ENCODE results near the gene POP4.
"Not testable (repeated sequence)": the region's sequence is repeated elsewhere in the genome, so short reads cannot be mapped to it uniquely, and the experiment has no call there.

Gene POP4

DNA sequence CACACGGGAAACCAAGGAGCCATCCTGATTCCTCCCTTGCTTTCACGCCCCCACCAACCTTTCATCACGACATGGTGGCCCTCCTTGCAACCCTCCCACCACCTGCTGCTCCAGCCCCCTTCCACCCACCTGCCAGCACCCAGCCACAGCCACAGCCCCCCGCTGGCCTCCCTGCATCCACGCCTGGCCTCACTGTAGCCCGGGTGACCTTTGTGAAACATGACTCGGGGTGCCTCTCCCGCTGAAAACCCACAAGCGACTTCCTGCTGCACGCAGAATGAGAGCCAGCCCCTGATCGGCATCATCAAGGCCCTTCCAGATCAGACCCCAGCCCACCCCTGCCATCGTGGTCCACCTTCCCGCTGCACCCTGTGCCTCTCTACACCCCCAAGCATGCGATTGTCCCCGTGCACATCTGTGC lies 14.9 kb downstream of the POP4 start:
- DNase-seq (ENCODE audit: low spot score) = no peak
- TF ChIP-seq, protein P1, sequence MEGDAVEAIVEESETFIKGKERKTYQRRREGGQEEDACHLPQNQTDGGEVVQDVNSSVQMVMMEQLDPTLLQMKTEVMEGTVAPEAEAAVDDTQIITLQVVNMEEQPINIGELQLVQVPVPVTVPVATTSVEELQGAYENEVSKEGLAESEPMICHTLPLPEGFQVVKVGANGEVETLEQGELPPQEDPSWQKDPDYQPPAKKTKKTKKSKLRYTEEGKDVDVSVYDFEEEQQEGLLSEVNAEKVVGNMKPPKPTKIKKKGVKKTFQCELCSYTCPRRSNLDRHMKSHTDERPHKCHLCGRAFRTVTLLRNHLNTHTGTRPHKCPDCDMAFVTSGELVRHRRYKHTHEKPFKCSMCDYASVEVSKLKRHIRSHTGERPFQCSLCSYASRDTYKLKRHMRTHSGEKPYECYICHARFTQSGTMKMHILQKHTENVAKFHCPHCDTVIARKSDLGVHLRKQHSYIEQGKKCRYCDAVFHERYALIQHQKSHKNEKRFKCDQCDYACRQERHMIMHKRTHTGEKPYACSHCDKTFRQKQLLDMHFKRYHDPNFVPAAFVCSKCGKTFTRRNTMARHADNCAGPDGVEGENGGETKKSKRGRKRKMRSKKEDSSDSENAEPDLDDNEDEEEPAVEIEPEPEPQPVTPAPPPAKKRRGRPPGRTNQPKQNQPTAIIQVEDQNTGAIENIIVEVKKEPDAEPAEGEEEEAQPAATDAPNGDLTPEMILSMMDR (IDR thresholded peaks at IDR 0.05; ENCODE audit: extremely low read depth, missing control alignments) = no peak

DNA sequence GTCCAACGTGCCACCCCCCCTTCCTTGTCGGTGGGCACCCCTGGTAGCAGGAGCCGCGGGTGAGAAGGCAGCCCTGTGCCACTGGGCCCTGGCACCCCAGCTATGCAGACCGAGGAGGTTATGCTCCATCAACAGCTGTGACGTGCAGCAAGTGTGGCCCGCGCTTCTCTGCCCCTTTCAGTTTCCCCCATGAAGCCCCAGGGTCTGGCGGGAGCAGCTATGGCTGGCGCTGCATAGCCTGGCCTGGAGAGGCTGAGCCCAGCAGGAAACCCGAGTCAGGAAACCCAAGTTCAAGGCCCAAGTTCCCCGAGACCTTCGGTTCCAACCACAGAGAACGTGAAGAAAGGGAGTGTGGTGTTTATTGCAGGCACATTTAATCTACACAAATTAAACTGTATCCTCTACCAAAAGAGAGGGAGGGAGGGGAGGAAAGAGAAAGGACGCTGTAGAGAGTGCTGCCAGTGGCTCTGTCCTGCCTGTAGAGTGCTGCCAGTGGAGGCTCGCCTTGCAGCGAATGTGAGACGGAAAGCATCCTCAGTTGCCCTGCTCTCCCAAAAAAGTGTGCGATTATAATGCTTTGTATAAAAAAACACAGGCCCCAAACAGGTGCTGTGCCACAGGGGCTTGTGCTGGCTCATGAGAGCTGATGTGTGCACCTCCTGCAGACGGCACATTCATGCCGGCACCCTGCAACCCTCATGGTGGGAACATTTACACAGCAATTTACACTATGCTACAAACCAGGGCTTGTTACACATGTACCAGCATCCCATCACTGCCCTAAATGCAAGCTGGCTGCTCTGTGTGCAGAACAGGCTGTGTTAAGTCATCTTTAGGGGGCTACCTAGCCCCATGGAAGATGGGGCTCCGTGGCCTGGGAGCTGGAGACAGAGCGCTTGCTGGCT lies 16.3 kb downstream of the POP4 start:
- peak; percentile 45 for DNase-seq (ENCODE audit: low spot score)
- TF ChIP-seq, protein P1 (IDR thresholded peaks at IDR 0.05; ENCODE audit: extremely low read depth, missing control alignments) = no peak

DNA sequence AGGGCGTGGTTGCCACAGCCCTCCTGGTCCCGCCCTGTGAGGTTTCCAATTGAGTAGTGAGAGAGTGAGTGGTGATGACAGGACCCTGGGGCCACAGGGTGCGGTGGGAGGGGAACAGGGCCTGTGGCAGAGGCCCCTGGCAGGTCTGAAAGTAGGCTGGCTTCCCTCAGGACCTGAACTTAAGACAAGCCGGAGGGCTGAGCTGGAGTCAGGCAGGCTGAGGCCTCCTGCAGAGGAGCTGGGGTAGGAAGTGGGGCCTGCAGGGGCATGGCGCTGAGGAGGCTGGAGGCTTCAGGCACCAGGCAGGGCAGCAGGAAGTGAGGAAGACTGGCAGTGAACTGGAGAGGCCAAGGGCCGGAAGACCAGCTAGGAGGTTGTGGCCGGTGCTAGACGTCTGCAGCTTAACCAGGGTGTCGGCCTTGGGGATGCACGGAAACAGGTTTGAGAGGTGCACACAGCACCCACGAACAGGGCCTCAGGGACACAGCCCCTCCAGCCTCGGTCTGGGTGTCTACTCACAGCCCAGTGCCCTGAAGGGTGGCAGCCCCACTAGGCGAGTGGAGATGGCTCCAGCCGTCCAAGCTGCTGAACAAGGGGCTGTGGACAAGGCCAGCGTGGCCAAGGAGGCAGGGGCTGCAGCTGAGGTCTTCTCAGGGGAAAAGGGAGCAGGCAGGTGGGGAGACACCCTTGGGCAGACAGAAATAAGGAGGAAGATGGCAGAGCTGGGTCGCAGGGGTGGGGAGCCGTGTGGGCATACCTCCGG lies 17.8 kb downstream of the POP4 start:
- DNase-seq (ENCODE audit: low spot score) = no peak
- TF ChIP-seq, protein P1 (IDR thresholded peaks at IDR 0.05; ENCODE audit: extremely low read depth, missing control alignments) = no peak

DNA sequence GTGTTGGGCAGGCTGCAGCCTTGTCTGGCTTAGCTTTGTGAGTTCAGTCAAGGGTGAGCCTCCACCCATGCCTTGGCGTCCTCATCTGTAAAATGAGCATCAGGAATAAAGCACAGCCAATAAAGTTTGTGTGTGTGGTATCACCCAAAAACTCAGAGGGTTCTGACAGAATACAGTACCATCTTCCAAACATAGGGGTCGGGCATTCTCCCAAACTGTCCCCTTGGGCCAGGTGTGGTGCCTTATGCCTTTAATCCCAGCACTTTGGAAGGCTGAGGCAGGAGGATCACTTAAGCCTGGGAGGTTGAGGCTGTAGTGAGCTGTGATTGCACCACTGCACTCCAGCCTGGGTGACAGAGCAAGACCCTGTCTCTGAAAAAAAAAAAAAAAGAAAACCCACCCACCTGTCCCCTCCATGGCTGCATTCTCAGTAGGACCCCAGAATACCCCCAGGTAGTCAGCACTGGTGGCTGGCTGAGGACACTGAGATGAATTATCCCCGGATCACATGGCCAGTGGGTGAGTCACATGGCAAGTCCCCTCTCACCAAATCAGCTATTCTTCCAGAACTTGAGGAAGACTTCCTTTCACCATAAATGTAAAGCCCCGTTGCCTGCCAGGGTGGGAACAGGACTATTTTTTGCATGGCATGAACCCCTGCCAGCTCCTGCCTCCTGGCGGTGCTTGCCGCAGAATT lies 18.6 kb downstream of the POP4 start:
- TF ChIP-seq, protein P1 (IDR thresholded peaks at IDR 0.05; ENCODE audit: extremely low read depth, missing control alignments) = no peak
- DNase-seq (ENCODE audit: low spot score) = no peak

DNA sequence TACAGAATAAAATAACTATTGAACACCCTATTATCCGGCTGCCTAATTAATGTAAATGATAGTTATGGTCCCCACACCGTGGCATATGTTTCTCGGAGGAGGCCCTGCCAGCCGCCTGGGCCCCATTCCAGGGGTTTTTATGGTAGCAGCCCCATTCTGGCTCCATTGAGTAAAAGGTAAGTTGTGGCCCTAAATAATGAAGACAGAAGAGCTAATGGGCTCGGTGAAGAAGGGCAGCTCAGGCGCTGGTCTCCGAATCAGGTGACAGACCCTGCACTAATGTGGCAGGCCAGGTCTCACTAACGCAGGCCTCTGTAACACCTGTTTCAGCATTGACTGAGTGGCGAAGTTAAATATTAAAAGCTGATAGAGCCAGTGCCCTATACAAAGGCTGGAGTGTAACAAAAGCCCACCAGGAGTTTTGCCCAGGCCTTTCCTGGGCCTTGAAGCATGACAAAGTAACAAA lies 19.1 kb downstream of the POP4 start:
- DNase-seq (ENCODE audit: low spot score) = no peak
- TF ChIP-seq, protein P1 (IDR thresholded peaks at IDR 0.05; ENCODE audit: extremely low read depth, missing control alignments) = no peak

DNA sequence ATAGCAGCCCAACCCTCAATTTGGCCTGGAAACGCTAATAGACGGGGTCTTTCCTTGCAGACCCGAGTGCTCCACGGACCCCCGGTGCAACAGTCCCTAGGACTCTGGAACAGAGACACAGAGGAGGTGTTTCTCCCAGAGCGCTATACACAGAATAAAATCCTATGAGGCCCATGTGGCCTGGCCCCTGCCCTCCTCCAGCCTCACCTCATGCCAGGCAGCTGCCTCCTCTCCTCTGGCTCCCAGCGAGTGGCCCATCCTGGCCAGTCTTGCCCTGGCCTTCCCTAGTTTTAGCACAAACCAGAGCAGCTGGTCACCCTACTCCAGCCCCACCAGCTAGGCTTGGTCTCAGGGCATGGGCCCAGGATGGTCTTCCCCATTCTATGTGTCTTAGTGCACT lies 20.3 kb downstream of the POP4 start:
- TF ChIP-seq, protein P1 (IDR thresholded peaks at IDR 0.05; ENCODE audit: extremely low read depth, missing control alignments) = no peak
- no peak for DNase-seq (ENCODE audit: low spot score)

DNA sequence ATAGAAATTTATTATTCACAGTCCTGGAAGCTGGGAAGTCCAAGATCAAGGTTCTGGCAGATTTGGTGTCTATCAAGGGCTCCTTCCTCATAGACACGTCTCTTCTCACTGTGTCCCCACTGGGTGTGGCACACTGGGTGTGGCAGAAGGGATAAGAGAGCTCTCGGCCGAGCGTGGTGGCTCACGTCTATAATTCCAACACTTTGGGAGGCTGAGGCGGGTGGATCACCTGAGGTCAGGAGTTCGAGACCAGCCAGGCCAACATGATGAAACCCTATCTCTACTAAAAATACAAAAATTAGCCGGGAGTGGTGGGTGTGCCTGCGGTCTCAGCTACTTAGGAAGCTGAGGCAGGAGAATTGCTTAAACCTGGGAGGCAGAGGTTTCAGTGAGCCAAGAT lies 20.7 kb downstream of the POP4 start:
- DNase-seq (ENCODE audit: low spot score) = not testable (repeated sequence)
